ENCODE data around the gene CNTFR. TPM values are rescaled to one million over a fixed set of nuclear protein-coding genes. Genes with fewer than 3 reads are reported as not detected.

The CNTFR gene
- total and polyA plus RNA-seq, 10 of the 15 experiments (the other 5 are each of a cell fraction or from before 2014, with no cell fraction given): not detected

DNA sequence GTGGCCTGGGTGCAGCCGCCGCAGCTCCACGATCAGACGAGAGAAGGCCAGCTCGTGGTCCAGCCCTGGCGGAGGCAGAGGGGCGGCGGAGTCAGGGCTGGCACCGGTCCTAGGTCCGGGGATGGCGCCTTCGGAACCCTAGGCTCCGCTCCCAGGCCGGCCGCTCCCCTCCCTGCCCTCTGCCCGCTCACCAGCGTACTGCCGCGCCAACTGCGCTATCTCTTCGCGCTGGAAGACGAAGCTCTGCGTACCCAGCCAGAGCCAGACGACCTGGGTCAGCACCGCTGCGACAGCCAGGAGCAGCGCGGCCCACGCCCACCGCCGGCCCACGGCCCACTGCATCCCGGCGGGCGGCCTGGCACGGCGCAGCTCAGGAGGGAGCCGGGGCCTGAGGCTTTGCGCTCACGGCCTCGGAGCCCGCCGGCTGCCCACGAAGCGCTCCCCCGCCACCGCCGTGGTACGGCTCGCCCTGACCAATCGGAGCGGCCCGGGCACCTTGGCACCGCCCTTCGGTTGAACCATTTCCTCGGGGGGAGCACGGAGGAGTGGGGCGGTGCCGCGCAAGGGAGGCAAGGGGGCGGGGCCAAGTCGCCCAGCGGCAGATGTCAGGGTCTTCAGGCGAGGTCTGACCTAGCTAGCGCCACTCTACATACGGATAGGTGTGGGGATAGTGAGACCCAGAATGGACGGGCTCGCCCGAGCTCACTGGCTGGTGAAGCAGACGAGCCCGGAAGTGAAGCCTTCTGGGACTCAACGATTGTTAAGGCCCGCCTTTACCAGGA, 48.0 kb upstream of the CNTFR start, which contains the start of gene SIGMAR1 (continued):
- TF ChIP-seq ATF7 (IDR thresholded peaks at IDR 0.05; ENCODE audit: low read depth): peak; percentile 98
- no peak for TF ChIP-seq GABPA (IDR thresholded peaks at IDR 0.05; ENCODE audit: low read depth)
- 0 out of 2 replicates have a peak, but pooled peaks have one; percentile 58 for TF ChIP-seq ZNF217 (IDR thresholded peaks at IDR 0.05)
- TF ChIP-seq, protein P1, sequence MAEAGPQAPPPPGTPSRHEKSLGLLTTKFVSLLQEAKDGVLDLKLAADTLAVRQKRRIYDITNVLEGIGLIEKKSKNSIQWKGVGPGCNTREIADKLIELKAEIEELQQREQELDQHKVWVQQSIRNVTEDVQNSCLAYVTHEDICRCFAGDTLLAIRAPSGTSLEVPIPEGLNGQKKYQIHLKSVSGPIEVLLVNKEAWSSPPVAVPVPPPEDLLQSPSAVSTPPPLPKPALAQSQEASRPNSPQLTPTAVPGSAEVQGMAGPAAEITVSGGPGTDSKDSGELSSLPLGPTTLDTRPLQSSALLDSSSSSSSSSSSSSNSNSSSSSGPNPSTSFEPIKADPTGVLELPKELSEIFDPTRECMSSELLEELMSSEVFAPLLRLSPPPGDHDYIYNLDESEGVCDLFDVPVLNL (IDR thresholded peaks at IDR 0.05; ENCODE audit: low read depth, low read length): peak; percentile 19; the same call in 1 of the 2 replicates
- peak; percentile 97 for TF ChIP-seq CHD1 (IDR thresholded peaks at IDR 0.05; ENCODE audit: low read depth, low read length)
- peak; percentile 80; the same call in 1 of the 2 replicates for TF ChIP-seq SMARCA5 (IDR thresholded peaks at IDR 0.05)
- TF ChIP-seq GATAD2B (conservative IDR thresholded peaks at IDR 0.05; ENCODE audit: low read depth): peak; percentile 61; the same call in 1 of the 2 replicates
- no peak for TF ChIP-seq BRCA1 (IDR thresholded peaks at IDR 0.05; ENCODE audit: low read depth, low read length)
- TF ChIP-seq, protein P2, sequence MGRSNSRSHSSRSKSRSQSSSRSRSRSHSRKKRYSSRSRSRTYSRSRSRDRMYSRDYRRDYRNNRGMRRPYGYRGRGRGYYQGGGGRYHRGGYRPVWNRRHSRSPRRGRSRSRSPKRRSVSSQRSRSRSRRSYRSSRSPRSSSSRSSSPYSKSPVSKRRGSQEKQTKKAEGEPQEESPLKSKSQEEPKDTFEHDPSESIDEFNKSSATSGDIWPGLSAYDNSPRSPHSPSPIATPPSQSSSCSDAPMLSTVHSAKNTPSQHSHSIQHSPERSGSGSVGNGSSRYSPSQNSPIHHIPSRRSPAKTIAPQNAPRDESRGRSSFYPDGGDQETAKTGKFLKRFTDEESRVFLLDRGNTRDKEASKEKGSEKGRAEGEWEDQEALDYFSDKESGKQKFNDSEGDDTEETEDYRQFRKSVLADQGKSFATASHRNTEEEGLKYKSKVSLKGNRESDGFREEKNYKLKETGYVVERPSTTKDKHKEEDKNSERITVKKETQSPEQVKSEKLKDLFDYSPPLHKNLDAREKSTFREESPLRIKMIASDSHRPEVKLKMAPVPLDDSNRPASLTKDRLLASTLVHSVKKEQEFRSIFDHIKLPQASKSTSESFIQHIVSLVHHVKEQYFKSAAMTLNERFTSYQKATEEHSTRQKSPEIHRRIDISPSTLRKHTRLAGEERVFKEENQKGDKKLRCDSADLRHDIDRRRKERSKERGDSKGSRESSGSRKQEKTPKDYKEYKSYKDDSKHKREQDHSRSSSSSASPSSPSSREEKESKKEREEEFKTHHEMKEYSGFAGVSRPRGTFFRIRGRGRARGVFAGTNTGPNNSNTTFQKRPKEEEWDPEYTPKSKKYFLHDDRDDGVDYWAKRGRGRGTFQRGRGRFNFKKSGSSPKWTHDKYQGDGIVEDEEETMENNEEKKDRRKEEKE (IDR thresholded peaks at IDR 0.05): peak; percentile 88
- TF ChIP-seq, protein P3, sequence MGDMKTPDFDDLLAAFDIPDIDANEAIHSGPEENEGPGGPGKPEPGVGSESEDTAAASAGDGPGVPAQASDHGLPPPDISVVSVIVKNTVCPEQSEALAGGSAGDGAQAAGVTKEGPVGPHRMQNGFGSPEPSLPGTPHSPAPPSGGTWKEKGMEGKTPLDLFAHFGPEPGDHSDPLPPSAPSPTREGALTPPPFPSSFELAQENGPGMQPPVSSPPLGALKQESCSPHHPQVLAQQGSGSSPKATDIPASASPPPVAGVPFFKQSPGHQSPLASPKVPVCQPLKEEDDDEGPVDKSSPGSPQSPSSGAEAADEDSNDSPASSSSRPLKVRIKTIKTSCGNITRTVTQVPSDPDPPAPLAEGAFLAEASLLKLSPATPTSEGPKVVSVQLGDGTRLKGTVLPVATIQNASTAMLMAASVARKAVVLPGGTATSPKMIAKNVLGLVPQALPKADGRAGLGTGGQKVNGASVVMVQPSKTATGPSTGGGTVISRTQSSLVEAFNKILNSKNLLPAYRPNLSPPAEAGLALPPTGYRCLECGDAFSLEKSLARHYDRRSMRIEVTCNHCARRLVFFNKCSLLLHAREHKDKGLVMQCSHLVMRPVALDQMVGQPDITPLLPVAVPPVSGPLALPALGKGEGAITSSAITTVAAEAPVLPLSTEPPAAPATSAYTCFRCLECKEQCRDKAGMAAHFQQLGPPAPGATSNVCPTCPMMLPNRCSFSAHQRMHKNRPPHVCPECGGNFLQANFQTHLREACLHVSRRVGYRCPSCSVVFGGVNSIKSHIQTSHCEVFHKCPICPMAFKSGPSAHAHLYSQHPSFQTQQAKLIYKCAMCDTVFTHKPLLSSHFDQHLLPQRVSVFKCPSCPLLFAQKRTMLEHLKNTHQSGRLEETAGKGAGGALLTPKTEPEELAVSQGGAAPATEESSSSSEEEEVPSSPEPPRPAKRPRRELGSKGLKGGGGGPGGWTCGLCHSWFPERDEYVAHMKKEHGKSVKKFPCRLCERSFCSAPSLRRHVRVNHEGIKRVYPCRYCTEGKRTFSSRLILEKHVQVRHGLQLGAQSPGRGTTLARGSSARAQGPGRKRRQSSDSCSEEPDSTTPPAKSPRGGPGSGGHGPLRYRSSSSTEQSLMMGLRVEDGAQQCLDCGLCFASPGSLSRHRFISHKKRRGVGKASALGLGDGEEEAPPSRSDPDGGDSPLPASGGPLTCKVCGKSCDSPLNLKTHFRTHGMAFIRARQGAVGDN (IDR thresholded peaks at IDR 0.05): peak; percentile 56
- peak; percentile 61; the same call in 1 of the 2 replicates for TF ChIP-seq NFXL1 (IDR thresholded peaks at IDR 0.05; ENCODE audit: borderline replicate concordance)
- TF ChIP-seq BHLHE40 (IDR thresholded peaks at IDR 0.05; ENCODE audit: borderline replicate concordance in 1 of 2, low read depth in 2 of 2, low read length in 1 of 2): peak; percentile 93 to 95
- TF ChIP-seq TCF3 (IDR thresholded peaks at IDR 0.05; ENCODE audit: borderline replicate concordance, insufficient read depth, low read depth, low read length): no peak
- TF ChIP-seq IKZF1 (conservative IDR thresholded peaks at IDR 0.05): peak; percentile 77
- no peak for TF ChIP-seq MTA2 (IDR thresholded peaks at IDR 0.05; ENCODE audit: low read depth)
- TF ChIP-seq SMAD5 (IDR thresholded peaks at IDR 0.05; ENCODE audit: low read depth): peak; percentile 56; the same call in 1 of the 2 replicates
- TF ChIP-seq, protein P4, sequence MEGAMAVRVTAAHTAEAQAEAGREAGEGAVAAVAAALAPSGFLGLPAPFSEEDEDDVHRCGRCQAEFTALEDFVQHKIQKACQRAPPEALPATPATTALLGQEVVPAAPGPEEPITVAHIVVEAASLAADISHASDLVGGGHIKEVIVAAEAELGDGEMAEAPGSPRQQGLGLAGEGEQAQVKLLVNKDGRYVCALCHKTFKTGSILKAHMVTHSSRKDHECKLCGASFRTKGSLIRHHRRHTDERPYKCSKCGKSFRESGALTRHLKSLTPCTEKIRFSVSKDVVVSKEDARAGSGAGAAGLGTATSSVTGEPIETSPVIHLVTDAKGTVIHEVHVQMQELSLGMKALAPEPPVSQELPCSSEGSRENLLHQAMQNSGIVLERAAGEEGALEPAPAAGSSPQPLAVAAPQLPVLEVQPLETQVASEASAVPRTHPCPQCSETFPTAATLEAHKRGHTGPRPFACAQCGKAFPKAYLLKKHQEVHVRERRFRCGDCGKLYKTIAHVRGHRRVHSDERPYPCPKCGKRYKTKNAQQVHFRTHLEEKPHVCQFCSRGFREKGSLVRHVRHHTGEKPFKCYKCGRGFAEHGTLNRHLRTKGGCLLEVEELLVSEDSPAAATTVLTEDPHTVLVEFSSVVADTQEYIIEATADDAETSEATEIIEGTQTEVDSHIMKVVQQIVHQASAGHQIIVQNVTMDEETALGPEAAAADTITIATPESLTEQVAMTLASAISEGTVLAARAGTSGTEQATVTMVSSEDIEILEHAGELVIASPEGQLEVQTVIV (IDR thresholded peaks at IDR 0.05; ENCODE audit: borderline replicate concordance, partially characterized antibody): peak; percentile 50
- TF ChIP-seq CEBPB (IDR thresholded peaks at IDR 0.05; ENCODE audit: borderline replicate concordance in 1 of 2, low read depth in 2 of 2, low read length in 2 of 2): no peak
